H1 (cell line): ENCODE results near the gene ACACA. TPM values are rescaled to one million over a fixed set of nuclear protein-coding genes. Genes with fewer than 3 reads are reported as not detected.

Source experiments
- CTCF ChIA-PET: fragments of 300-600 bp; sonication (Branson Sonifier 250); formaldehyde crosslinking; loops from one replicate; lab custom pipeline; 2021; ENCODE audit not compliant: partially characterized antibody; lab: Charles Lee
- POLR2A ChIA-PET: fragments of 300-600 bp; sonication (Branson Sonifier 250); formaldehyde crosslinking; loops from one replicate; lab custom pipeline; 2021; ENCODE audit warnings: inconsistent platforms; ENCODE audit not compliant: partially characterized antibody; lab: Charles Lee
- DNase-seq, 2 experiments: peaks; one replicate each; pipeline versions ENCODE4 v3.0.0 to v3.0.0-alpha.2; 2010 to 2022; ENCODE audit warnings: low spot score in 2 of 2, low read depth in 1 of 2, mixed read lengths in 1 of 2
- FAIRE-seq: peaks from 2 replicates; lab custom pipeline; 2011; peaks lifted over from hg19 to GRCh38; lab: Jason Lieb, UNC
- H2AFZ ChIP-seq: 2 replicates; pipeline ENCODE4 v1.8.1; 2012; ENCODE audit warnings: low read length, inconsistent platforms
- H2AK5ac ChIP-seq: 2 replicates; pipeline ENCODE4 v1.6.1; 2013; ENCODE audit warnings: low read depth, low read length
- H2BK120ac ChIP-seq: replicated peaks from 2 replicates; pipeline ENCODE3; 2013; ENCODE audit warnings: low read depth, low read length, inconsistent platforms
- H2BK12ac ChIP-seq: 2 replicates; pipeline ENCODE4 v1.6.1; 2013; ENCODE audit warnings: low read depth, low read length
- H2BK15ac ChIP-seq: 2 replicates; pipeline ENCODE4 v1.6.1; 2013; ENCODE audit warnings: low read length
- H2BK20ac ChIP-seq: 2 replicates; pipeline ENCODE4 v1.6.1; 2013; ENCODE audit warnings: low read length
- H2BK5ac ChIP-seq: 2 replicates; pipeline ENCODE4 v1.6.1; 2013; ENCODE audit warnings: low read depth, low read length
- H3K14ac ChIP-seq: 2 replicates; pipeline ENCODE4 v1.6.1; 2013; ENCODE audit warnings: inconsistent platforms; ENCODE audit not compliant: insufficient read length
- H3K18ac ChIP-seq: 2 replicates; pipeline ENCODE4 v1.6.1; 2013; ENCODE audit warnings: low read length; ENCODE audit errors: extremely low read depth
- H3K23ac ChIP-seq: 2 replicates; pipeline ENCODE4 v1.6.1; 2013; ENCODE audit warnings: inconsistent platforms; ENCODE audit not compliant: insufficient read length
- H3K23me2 ChIP-seq: 2 replicates; pipeline ENCODE4 v1.6.1; 2013; ENCODE audit warnings: low read depth, low read length
- H3K27ac ChIP-seq: 2 replicates; pipeline ENCODE4 v1.6.1; 2011; ENCODE audit warnings: low read depth, low read length, inconsistent platforms
- H3K27me3 ChIP-seq, 4 experiments: replicated peaks in 1 of 4; 1 replicate in 1 of 4; 2 replicates in 3 of 4; pipeline versions ENCODE4 v1.6.1 to v1.8.1; 2011 to 2013; ENCODE audit warnings: low read length in 3 of 4, mild to moderate bottlenecking in 3 of 4, inconsistent platforms in 2 of 4, mixed read lengths in 2 of 4, moderate library complexity in 1 of 4; ENCODE audit not compliant: control insufficient read depth in 3 of 4, insufficient read depth in 3 of 4; ENCODE audit errors: extremely low read depth in 1 of 4
- H3K36me3 ChIP-seq, 4 experiments: 2 replicates each; pipeline versions ENCODE4 v1.6.1 to v1.8.1; 2011 to 2013; ENCODE audit warnings: mild to moderate bottlenecking in 4 of 4, low read length in 3 of 4, moderate library complexity in 2 of 4, control low read depth in 1 of 4, inconsistent platforms in 1 of 4; ENCODE audit not compliant: insufficient read depth in 4 of 4, control insufficient read depth in 2 of 4
- H3K4ac ChIP-seq: replicated peaks from 2 replicates; pipeline ENCODE3; 2013; ENCODE audit warnings: low read length, low read depth, mixed read lengths, inconsistent platforms; ENCODE audit not compliant: insufficient read length
- H3K4me1 ChIP-seq, 4 experiments: replicated peaks in 1 of 4; 1 replicate in 1 of 4; 2 replicates in 3 of 4; pipeline versions ENCODE4 v1.6.1 to v1.8.1; 2011 to 2013; ENCODE audit warnings: low read length in 3 of 4, inconsistent platforms in 2 of 4, mixed read lengths in 1 of 4; ENCODE audit not compliant: insufficient read depth in 4 of 4, control insufficient read depth in 3 of 4
- H3K4me2 ChIP-seq, 2 experiments: 2 replicates each; pipeline versions ENCODE4 v1.6.1 to v1.8.1; 2011 to 2013; ENCODE audit warnings: low read depth in 2 of 2, low read length in 2 of 2, control low read depth in 1 of 2, inconsistent platforms in 1 of 2, mild to moderate bottlenecking in 1 of 2; ENCODE audit not compliant: insufficient read depth in 1 of 2
- H3K4me3 ChIP-seq, 4 experiments: fragments of 200-600, 300-600 bp in 1 of 4; sonication (generic), shearing (Covaris generic), sonication (Bioruptor Twin) in 1 of 4; 2 replicates each; pipeline versions ENCODE4 v1.5.1 to v1.8.1; 2011 to 2016; ENCODE audit warnings: low read length in 4 of 4, low read depth in 3 of 4, control low read depth in 2 of 4, inconsistent platforms in 2 of 4, mild to moderate bottlenecking in 2 of 4, mixed read lengths in 1 of 4, moderate library complexity in 1 of 4; ENCODE audit not compliant: insufficient read depth in 2 of 4; ENCODE audit errors: extremely low read depth in 1 of 4
- H3K56ac ChIP-seq: replicated peaks from 2 replicates; pipeline ENCODE3; 2013; ENCODE audit warnings: low read depth, mild to moderate bottlenecking, mixed read lengths, low read length, inconsistent platforms; ENCODE audit not compliant: insufficient read length
- H3K79me1 ChIP-seq: 2 replicates; pipeline ENCODE4 v1.6.1; 2013; ENCODE audit warnings: low read depth, low read length, control low read depth
- H3K79me2 ChIP-seq, 2 experiments: 2 replicates each; pipeline versions ENCODE4 v1.6.1 to v1.8.1; 2012 to 2013; ENCODE audit warnings: low read length in 2 of 2, mild to moderate bottlenecking in 2 of 2, inconsistent platforms in 1 of 2; ENCODE audit not compliant: insufficient read depth in 2 of 2, control insufficient read depth in 1 of 2
- H3K9ac ChIP-seq, 4 experiments: replicated peaks in 1 of 4; 1 replicate in 1 of 4; 2 replicates in 3 of 4; pipeline versions ENCODE4 v1.6.1 to v1.8.1; 2011 to 2013; ENCODE audit warnings: low read depth in 3 of 4, low read length in 3 of 4, control low read depth in 2 of 4, mild to moderate bottlenecking in 2 of 4, moderate library complexity in 2 of 4, inconsistent platforms in 1 of 4; ENCODE audit errors: extremely low read depth in 1 of 4
- H3K9me3 ChIP-seq, 2 experiments: 2 replicates each; pipeline versions ENCODE4 v1.6.1 to v1.8.1; 2012 to 2013; ENCODE audit warnings: mild to moderate bottlenecking in 2 of 2, moderate library complexity in 2 of 2, control low read depth in 1 of 2, inconsistent platforms in 1 of 2, low read depth in 1 of 2, low read length in 1 of 2, mixed read lengths in 1 of 2; ENCODE audit not compliant: insufficient read depth in 2 of 2
- H4K20me1 ChIP-seq, 2 experiments: replicated peaks in 1 of 2; 2 replicates each; pipeline versions ENCODE3 to v1.8.1; 2011 to 2013; ENCODE audit warnings: inconsistent platforms in 2 of 2, low read length in 2 of 2, mild to moderate bottlenecking in 1 of 2; ENCODE audit not compliant: insufficient read depth in 2 of 2, control insufficient read depth in 1 of 2
- H4K5ac ChIP-seq: 2 replicates; pipeline ENCODE4 v1.6.1; 2013; ENCODE audit warnings: low read length, low read depth, mixed read lengths, inconsistent platforms; ENCODE audit not compliant: insufficient read length
- H4K8ac ChIP-seq: 2 replicates; pipeline ENCODE4 v1.8.0; 2013; ENCODE audit warnings: mild to moderate bottlenecking, moderate library complexity, low read length, inconsistent platforms; ENCODE audit not compliant: insufficient read depth; ENCODE audit errors: extremely low read depth
- H4K91ac ChIP-seq: replicated peaks from 2 replicates; pipeline ENCODE3; 2013; ENCODE audit warnings: low read length, mixed read lengths, inconsistent platforms; ENCODE audit not compliant: insufficient read length
- BCL11A ChIP-seq, 2 experiments: IDR thresholded peaks; one replicate each; pipeline ENCODE4 v1.6.1; 2011; ENCODE audit warnings: low read depth in 2 of 2, low read length in 2 of 2, mild to moderate bottlenecking in 2 of 2
- CHD1 ChIP-seq: IDR thresholded peaks from 2 replicates; pipeline ENCODE4 v1.6.1; 2012; ENCODE audit warnings: low read depth, low read length, improper control_type of control experiment
- GTF2F1 ChIP-seq: IDR thresholded peaks from 2 replicates; pipeline ENCODE4 v1.6.1; 2012; ENCODE audit warnings: low read depth, low read length, improper control_type of control experiment, borderline replicate concordance
- WGBS, 2 experiments: shearing (Covaris generic) in 1 of 2; methylation state at CpG; one replicate each; pipeline versions ENCODE4 v1.1.6 to v1.1.7; 2013 to 2015; ENCODE audit warnings: low lambda C conversion rate in 2 of 2, mixed read lengths in 2 of 2, inconsistent platforms in 1 of 2, low coverage in 1 of 2, missing lambda C conversion rate in 1 of 2; ENCODE audit not compliant: insufficient replicate concordance in 2 of 2, insufficient coverage in 1 of 2, insufficient read length in 1 of 2; ENCODE audit errors: extremely low coverage in 1 of 2, missing lambda C conversion rate in 1 of 2; 5-methylcytosine and 5-hydroxymethylcytosine counted together
- polyA plus RNA-seq, 7 experiments: library from polyadenylated mRNA; depleted of rRNA in 3 of 7; stranded (reverse) in 5 of 7; unstranded in 2 of 7; fragments of >200 nt in 5 of 7; fragments of 200-250 nt in 2 of 7; gene quantifications; 1 replicate in 5 of 7; 2 replicates in 1 of 7; 4 replicates in 1 of 7; pipeline versions ENCODE4 v1.2.1 to v1.2.3, GENCODE V29; 2011 to 2013; ENCODE audit warnings: missing spikeins in 2 of 7, mixed read lengths in 2 of 7
- total RNA-seq: library from RNA; stranded (reverse); fragmentation: NEBNext Ultra II Directional; extraction: Animal tissue kit (Norgen Biotek cat#: 25700); gene quantifications from 2 replicates; pipeline ENCODE4 v1.2.1, GENCODE V29; 2021

The ACACA gene
- total and polyA plus RNA-seq, 2 of the 8 experiments (the other 6 are each of a cell fraction or from before 2014, with no cell fraction given), result 74.0 to 160 TPM

DNA sequence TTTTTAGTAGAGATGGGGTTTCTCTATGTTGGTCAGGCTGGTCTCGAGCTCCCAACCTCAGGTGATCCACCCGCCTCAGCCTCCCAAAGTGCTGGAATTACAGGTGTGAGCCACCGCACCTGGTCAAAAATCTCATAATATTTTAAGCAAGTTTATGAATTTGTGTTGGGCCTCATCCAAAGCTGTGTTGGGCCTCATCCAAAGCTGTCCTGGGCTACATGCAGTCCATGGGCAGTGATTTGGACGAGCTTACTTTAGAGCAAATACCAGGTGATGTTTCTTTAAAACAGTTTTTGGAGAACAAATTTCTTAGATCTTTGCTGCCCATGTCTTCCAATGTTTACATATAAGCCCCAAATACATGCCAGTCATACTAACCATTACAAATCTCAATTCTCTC, 115.3 kb downstream of the ACACA start:
- Histone ChIP-seq H3K27ac (no peak overlapping the region), H2BK12ac (no peak overlapping the region)

More for the DNA sequence above, 115.3 kb downstream of the ACACA start:
- Histone ChIP-seq H3K4me1 (peaks cover 3 to 14% (median 10%) of the 10 kb centered on the region in 4 experiments; a peak in 4 of 7 replicates), H4K20me1 (peaks cover 0 to 3% of the 10 kb centered on the region in 2 experiments), H3K27me3 (no peaks in the 10 kb centered on the region), H3K79me2 (peaks cover 0 to 64% of the 10 kb centered on the region in 2 experiments; a peak in 2 of 4 replicates), H4K8ac (no peak overlapping the region), H3K79me1 (peaks cover 5% of the 10 kb centered on the region; the same call in 1 of the 2 replicates), H3K9me3 (no peaks in the 10 kb centered on the region), H2BK120ac (no peak overlapping the region), H4K91ac (no peak overlapping the region), H2BK15ac (no peak overlapping the region), H3K4ac (no peak overlapping the region), H4K5ac (no peak overlapping the region), H3K14ac (no peak overlapping the region), H2BK5ac (no peak overlapping the region), H2AK5ac (no peak overlapping the region), H3K23me2 (no peaks in the 10 kb centered on the region), H3K4me3 (no peak overlapping the region), H2BK20ac (no peak overlapping the region), H3K4me2 (no peak overlapping the region), H2AFZ (no peak overlapping the region), H3K18ac (no peak overlapping the region), H3K9ac (no peak overlapping the region), H3K23ac (no peak overlapping the region), H3K56ac (no peak overlapping the region), H3K36me3 (no peaks in the 10 kb centered on the region)
- CTCF ChIA-PET, result interaction anchor here (1.4 kb wide), 1 partner anchor 83 kb away, joined by 4 read pairs; no protein-coding TSS in a partner anchor
- DNase-seq (no peak), FAIRE-seq (no peak)
- no peak for TF ChIP-seq BCL11A (IDR thresholded peaks at IDR 0.05; ENCODE audit: low read depth in 2 of 2, low read length in 2 of 2)
- no peak for TF ChIP-seq CHD1
- no peak for TF ChIP-seq GTF2F1
- POLR2A ChIA-PET, result interaction anchor here (1.9 kb wide), 1 partner anchor 9 kb away, joined by 7 read pairs; no protein-coding TSS in a partner anchor
- WGBS, 2 experiments, result 95% methylated on average over 4 of the region's 4 CpGs; no CpG with 5 or more reads in 1 of the 2 experiments
